OCI-LY1 (cell line): Measurements from ENCODE around the gene EPB41.
A peak's percentile ranks its signal among the peaks of the same experiment; 100 is the strongest.

ENCODE experiments used
- H2AFZ ChIP-seq: fragments of 200-600 bp; sonication (generic), shearing (Covaris generic); 2 replicates; pipeline ENCODE4 v1.6.0; 2014; ENCODE audit warnings: antibody characterized with exemption, mild to moderate bottlenecking, low read length
- H3F3A ChIP-seq: fragments of 200-600 bp; sonication (generic), shearing (Covaris generic); 2 replicates; pipeline ENCODE4 v1.6.0; 2014; ENCODE audit warnings: mild to moderate bottlenecking, antibody characterized with exemption, low read length, moderate library complexity; ENCODE audit not compliant: insufficient read depth
- H3K27ac ChIP-seq: fragments of 200-600 bp; sonication (generic); 2 replicates; pipeline ENCODE4 v1.5.1; 2014; ENCODE audit warnings: low read length, mixed run types, mild to moderate bottlenecking, low read depth; ENCODE audit not compliant: poor library complexity, severe bottlenecking
- H3K27me3 ChIP-seq: fragments of 200-600 bp; sonication (generic); 2 replicates; pipeline ENCODE4 v1.6.0; 2014; ENCODE audit warnings: antibody characterized with exemption, mild to moderate bottlenecking, low read length, moderate library complexity; ENCODE audit not compliant: insufficient read depth
- H3K36me3 ChIP-seq: fragments of 200-600 bp; sonication (generic); 2 replicates; pipeline ENCODE4 v1.6.1; 2014; ENCODE audit warnings: mild to moderate bottlenecking, antibody characterized with exemption, low read length, moderate library complexity, mixed read lengths; ENCODE audit not compliant: insufficient read depth
- H3K4me1 ChIP-seq: fragments of 200-600 bp; sonication (generic); 2 replicates; pipeline ENCODE4 v1.5.1; 2014; ENCODE audit warnings: mild to moderate bottlenecking, low read length, moderate library complexity; ENCODE audit not compliant: insufficient read depth, severe bottlenecking
- H3K4me2 ChIP-seq: fragments of 200-600 bp; sonication (generic), shearing (Covaris generic); 2 replicates; pipeline ENCODE4 v1.6.1; 2014; ENCODE audit warnings: low read length
- H3K4me3 ChIP-seq: fragments of 200-600 bp; sonication (generic); 2 replicates; pipeline ENCODE4 v1.5.1; 2014; ENCODE audit warnings: low read length, low read depth, mild to moderate bottlenecking, mixed read lengths; ENCODE audit not compliant: poor library complexity, severe bottlenecking
- H3K79me2 ChIP-seq: fragments of 200-600 bp; shearing (Covaris generic); 2 replicates; pipeline ENCODE4 v1.6.1; 2016; ENCODE audit warnings: mixed run types, low read length, mixed read lengths; ENCODE audit not compliant: insufficient read depth
- H3K9ac ChIP-seq: fragments of 200-600 bp; sonication (generic), shearing (Covaris generic); 2 replicates; pipeline ENCODE4 v1.6.1; 2014; ENCODE audit warnings: mild to moderate bottlenecking, low read length, mixed read lengths
- H3K9me2 ChIP-seq: fragments of 200-600 bp; sonication (generic), shearing (Covaris generic); 2 replicates; pipeline ENCODE4 v1.6.1; 2014; ENCODE audit warnings: low read depth, mild to moderate bottlenecking, low read length, mixed read lengths
- H3K9me3 ChIP-seq: fragments of 200-600 bp; shearing (Covaris generic); 2 replicates; pipeline ENCODE4 v1.6.1; 2014; ENCODE audit warnings: low read length, mixed read lengths
- H4K20me1 ChIP-seq: fragments of 200-600 bp; sonication (generic), shearing (Covaris generic); 2 replicates; pipeline ENCODE4 v1.6.0; 2016; ENCODE audit warnings: mild to moderate bottlenecking, low read length; ENCODE audit not compliant: insufficient read depth
- CTCF ChIP-seq: fragments of 200-600 bp; sonication (generic), shearing (Covaris generic); IDR thresholded peaks from 2 replicates; pipeline ENCODE4 v1.5.1; 2017; ENCODE audit warnings: mild to moderate bottlenecking, antibody characterized with exemption, low read length, moderate library complexity, mixed read lengths
- EZH2 ChIP-seq: fragments of 200-600 bp; sonication (generic), shearing (Covaris generic); IDR thresholded peaks from 2 replicates; pipeline ENCODE4 v1.8.0; 2017; ENCODE audit warnings: borderline replicate concordance, mixed run types, mild to moderate bottlenecking, antibody characterized with exemption, low read length, moderate library complexity, mixed read lengths

Gene EPB41

GRCh38 chr1:28909198-28909597 lies 5.2 kb upstream of the EPB41 start:
- Histone ChIP-seq H4K20me1 (no peaks in the 10 kb centered on the region), H3K4me2 (no peak overlapping the region), H2AFZ (no peak overlapping the region), H3K9me3 (no peaks in the 10 kb centered on the region), H3K4me1 (peaks cover 17% of the 10 kb centered on the region), H3F3A (no peaks in the 10 kb centered on the region), H3K27ac (no peak overlapping the region), H3K9ac (no peak overlapping the region), H3K36me3 (peaks cover 5% of the 10 kb centered on the region; the same call in 1 of the 2 replicates), H3K9me2 (no peaks in the 10 kb centered on the region), H3K27me3 (no peaks in the 10 kb centered on the region), H3K4me3 (no peak overlapping the region), H3K79me2 (no peaks in the 10 kb centered on the region)
- TF ChIP-seq CTCF, result no peak
- no peak for TF ChIP-seq EZH2

GRCh38 chr1:28910379-28911115 lies 3.8 kb upstream of the EPB41 start:
- peaks cover 19% of the 10 kb centered on the region for H3K4me1 ChIP-seq
- no peaks in the 10 kb centered on the region for H3K9me3 ChIP-seq
- H3F3A ChIP-seq, result no peaks in the 10 kb centered on the region
- no peaks in the 10 kb centered on the region for H3K9me2 ChIP-seq
- H3K36me3 ChIP-seq, result 0 out of 2 replicates have a peak, but pooled peaks cover 2% of the 10 kb centered on the region
- H3K27ac ChIP-seq, result peak overlapping the region; percentile 33
- H3K4me2 ChIP-seq, result no peak overlapping the region
- TF ChIP-seq EZH2, result no peak
- TF ChIP-seq CTCF, result no peak
- H3K9ac ChIP-seq, result no peak overlapping the region
- no peak overlapping the region for H2AFZ ChIP-seq
- no peak overlapping the region for H3K4me3 ChIP-seq
- peaks cover 8% of the 10 kb centered on the region for H3K79me2 ChIP-seq
- H3K27me3 ChIP-seq, result no peaks in the 10 kb centered on the region
- no peaks in the 10 kb centered on the region for H4K20me1 ChIP-seq

GRCh38 chr1:28913786-28914227 lies 562 bp upstream of the EPB41 start:
- no peaks in the 10 kb centered on the region for H3K9me3 ChIP-seq
- H3K27me3 ChIP-seq, result no peaks in the 10 kb centered on the region
- peaks cover 38% of the 10 kb centered on the region for H3K4me1 ChIP-seq
- H3K27ac ChIP-seq, result peak overlapping the region; percentile 62
- H2AFZ ChIP-seq, result no peak overlapping the region
- no peaks in the 10 kb centered on the region for H3F3A ChIP-seq
- H3K4me2 ChIP-seq, result peak overlapping the region; percentile 82
- no peaks in the 10 kb centered on the region for H3K9me2 ChIP-seq
- H3K9ac ChIP-seq, result peak overlapping the region; percentile 64
- H3K36me3 ChIP-seq, result no peaks in the 10 kb centered on the region
- H3K79me2 ChIP-seq, result peaks cover 38% of the 10 kb centered on the region
- TF ChIP-seq EZH2 (no peak), CTCF (no peak)
- no peaks in the 10 kb centered on the region for H4K20me1 ChIP-seq
- peak overlapping the region; percentile 68 for H3K4me3 ChIP-seq
